HG02885 (cell line): ENCODE data around the gene NALCN.

Experiments
- ATAC-seq: cut with Tn5 transposase; IDR thresholded peaks from one replicate; pipeline ENCODE4 v1.9.1; 2021; ENCODE audit warnings: mild to moderate bottlenecking; ENCODE audit not compliant: unreplicated experiment, poor library complexity

The NALCN gene

GRCh38 chr13:101053301-101054093 is 362.8 kb downstream of the NALCN start:
- no peak for ATAC-seq

- ATAC-seq, result no peak
Measured at GRCh38 chr13:101049166-101049850, 367.0 kb downstream of the NALCN start.

GRCh38 chr13:101036546-101036945 is 379.8 kb downstream of the NALCN start:
- no peak for ATAC-seq

- no peak for ATAC-seq
Measured at GRCh38 chr13:101035119-101035620, 381.1 kb downstream of the NALCN start.

DNA sequence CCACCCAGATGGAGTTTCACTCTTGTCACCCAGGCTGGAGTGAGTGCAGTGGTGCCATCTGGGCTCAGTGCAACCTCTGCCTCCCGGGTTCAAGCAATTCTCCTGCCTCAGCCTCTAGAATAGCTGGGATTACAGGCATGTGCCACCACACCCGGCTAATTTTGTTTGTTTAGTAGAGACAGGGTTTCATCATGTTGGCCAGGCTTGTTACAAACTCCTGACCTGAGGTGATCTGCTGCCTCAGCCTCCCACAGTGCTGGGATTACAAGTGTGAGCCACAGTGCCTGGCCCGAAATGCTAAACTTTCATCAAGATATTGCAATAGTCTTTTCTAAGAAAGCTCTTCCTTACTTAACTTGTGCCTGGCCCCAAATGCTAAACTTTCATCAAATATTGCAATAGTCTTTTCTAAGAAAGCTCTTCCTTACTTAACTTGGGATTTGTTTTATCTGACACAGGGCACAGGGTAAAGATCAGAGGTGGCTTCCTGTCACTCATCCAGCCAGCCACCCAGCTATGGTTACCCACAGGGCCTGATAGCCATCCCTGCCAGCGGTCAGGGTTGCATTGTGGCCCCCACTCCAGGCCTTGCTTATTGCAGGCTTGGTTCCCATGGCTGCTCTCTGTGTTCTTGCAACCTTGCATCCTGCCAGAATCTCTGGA is 389.4 kb downstream of the NALCN start:
- no peak for ATAC-seq

GRCh38 chr13:101026328-101026727 is 390.0 kb downstream of the NALCN start:
- no peak for ATAC-seq

DNA sequence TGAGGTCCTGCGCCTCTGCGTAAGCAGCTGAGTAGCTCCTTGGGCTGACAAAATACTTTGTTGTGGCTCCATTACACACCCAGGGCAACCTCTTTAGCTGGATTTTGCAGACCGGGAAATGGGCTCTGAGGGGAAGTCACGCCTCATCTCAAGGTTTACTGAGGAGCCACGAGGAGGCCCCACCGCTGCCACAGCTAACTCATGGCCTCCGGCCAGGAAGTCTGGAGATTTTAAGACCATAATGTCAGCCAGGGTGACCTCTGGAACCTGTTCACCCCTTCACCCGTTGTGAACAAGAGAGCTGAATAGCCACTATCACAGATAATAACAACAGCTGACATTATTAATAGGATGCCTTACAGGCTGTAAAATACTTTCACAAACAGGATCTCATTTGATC is 390.4 kb downstream of the NALCN start:
- no peak for ATAC-seq

DNA sequence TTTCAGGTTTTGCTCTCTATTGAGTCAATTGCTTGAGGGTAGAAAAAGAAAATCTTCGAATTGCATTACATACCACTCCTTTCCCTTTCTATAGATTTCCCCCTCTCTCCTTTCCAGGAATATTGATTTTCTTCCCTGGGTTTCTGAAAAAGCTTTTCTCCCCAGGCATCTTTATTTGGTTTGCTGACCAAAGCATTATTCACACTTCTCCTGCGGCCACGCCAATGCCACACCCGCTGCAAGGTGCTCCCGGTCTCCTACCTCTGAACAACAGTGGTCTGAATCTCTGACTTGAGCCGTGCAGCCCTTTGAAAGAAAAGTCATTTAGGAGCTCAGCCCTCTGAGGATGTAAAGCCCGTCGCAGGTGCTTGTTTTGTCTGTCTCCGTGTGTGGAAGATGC is 390.8 kb downstream of the NALCN start:
- ATAC-seq, result no peak

GRCh38 chr13:101019126-101019525 is 397.2 kb downstream of the NALCN start:
- ATAC-seq, result no peak

DNA sequence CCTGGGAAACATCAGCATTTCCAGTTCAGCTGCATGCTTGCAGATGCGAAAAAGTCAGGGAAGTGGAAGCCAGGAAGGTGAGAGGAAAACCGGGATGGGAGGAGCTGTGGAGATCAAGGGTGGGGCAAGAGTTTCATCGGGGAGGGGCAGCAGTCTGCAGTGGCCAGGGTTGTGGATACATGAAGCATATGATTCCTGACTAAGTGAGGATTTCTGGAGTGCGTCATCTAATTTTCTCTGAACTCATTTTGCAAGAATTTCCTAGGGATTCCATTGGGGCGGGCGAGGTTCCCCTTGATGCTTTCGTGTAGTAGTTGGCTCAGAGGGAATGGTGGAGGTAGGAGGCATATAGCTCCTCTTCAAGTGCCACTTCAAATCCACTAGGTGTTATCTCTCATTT is 397.6 kb downstream of the NALCN start:
- no peak for ATAC-seq

GRCh38 chr13:101017123-101017872 is 399.0 kb downstream of the NALCN start:
- no peak for ATAC-seq

DNA sequence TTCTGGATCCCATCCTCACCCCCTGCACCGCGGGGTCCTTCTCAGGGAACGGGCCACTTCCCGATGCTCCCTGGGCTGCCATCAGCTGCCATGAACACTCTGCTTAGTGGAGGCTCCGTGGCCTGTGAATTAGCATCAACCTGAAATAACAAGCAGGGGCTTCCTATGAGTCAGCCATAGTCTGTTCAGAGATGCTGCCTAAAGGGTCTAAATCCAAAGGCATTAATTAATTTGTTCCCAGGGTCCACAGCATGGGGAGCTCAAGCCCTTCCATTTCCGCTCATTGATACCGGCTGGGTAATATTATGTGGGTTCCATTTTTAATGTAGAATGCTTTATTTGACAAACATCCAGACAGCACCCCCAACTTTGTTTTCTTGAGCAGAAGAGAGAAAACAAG is 399.8 kb downstream of the NALCN start:
- ATAC-seq, result no peak

GRCh38 chr13:101013245-101013644 is 403.1 kb downstream of the NALCN start:
- ATAC-seq, result no peak

GRCh38 chr13:101010100-101010499 is 406.2 kb downstream of the NALCN start:
- no peak for ATAC-seq

- ATAC-seq, result no peak
Measured at GRCh38 chr13:101007245-101007644, 409.1 kb downstream of the NALCN start.
